Bronchial epithelial cell (primary cell): Measurements from ENCODE around the gene STIL. TPM values are rescaled to one million over a fixed set of nuclear protein-coding genes. Genes with fewer than 3 reads are reported as not detected.

Source experiments
- DNase-seq: peaks from one replicate; pipeline ENCODE4 v3.0.0-alpha.2; 2010; ENCODE audit warnings: low read depth
- FAIRE-seq: peaks from 2 replicates; lab custom pipeline; 2011; peaks lifted over from hg19 to GRCh38; lab: Jason Lieb, UNC
- H3K27me3 ChIP-seq: 2 replicates; pipeline ENCODE4 v1.5.1; 2011; ENCODE audit warnings: low read length; ENCODE audit not compliant: control insufficient read depth, insufficient read depth
- H3K36me3 ChIP-seq: 2 replicates; pipeline ENCODE4 v1.5.1; 2011; ENCODE audit warnings: low read length; ENCODE audit not compliant: control insufficient read depth, insufficient read depth
- H3K4me3 ChIP-seq: 2 replicates; pipeline ENCODE4 v1.5.1; 2011; ENCODE audit warnings: mild to moderate bottlenecking, low read depth, low read length, control low read depth
- total RNA-seq: library from RNA; depleted of rRNA; stranded (reverse); fragments of >200 nt; gene quantifications from 2 replicates; pipeline ENCODE4 v1.2.1, GENCODE V29; 2014
- TF ChIP-seq, protein P1 (sequence below): IDR thresholded peaks from 2 replicates; pipeline ENCODE4 v1.5.1; 2011; ENCODE audit warnings: mild to moderate bottlenecking, moderate library complexity, low read length, control low read depth, inconsistent platforms; ENCODE audit not compliant: insufficient read depth, severe bottlenecking

The STIL gene
- total RNA-seq, 1 donor from 2014 or later = 0.79 TPM

DNA sequence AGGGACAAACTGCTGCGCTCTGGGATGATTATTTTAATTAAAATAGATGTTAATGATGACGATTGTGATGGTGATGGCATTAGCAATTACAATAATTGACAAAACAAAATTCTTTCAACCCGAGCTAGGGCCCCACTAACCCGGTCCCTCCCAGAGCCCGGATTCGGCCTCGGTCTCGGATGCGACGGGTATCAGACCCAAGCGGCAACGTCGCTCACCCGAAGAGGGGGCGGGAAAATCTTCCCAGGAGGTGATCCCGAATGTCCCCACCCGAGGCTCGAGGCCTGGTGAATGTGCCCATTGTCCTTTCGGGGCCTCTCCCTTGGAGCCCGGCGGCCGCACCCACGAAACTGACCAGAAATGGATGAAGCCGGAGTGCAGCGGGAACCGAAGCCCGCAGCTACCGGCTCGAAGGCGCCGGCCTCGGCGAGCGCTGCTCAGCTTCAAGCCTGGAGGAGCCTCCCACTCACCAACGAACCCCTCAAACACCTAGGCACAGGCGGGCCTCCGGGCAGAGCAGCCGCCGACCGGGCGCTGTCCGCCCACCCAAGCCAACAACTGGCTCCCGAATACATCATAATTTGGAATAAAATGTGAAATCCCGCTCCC is 83.2 kb downstream of the STIL start:
- no peaks in the 10 kb centered on the region for H3K36me3 ChIP-seq
- DNase-seq = no peak
- H3K4me3 ChIP-seq = no peak overlapping the region
- FAIRE-seq = no peak
- TF ChIP-seq, protein P1, sequence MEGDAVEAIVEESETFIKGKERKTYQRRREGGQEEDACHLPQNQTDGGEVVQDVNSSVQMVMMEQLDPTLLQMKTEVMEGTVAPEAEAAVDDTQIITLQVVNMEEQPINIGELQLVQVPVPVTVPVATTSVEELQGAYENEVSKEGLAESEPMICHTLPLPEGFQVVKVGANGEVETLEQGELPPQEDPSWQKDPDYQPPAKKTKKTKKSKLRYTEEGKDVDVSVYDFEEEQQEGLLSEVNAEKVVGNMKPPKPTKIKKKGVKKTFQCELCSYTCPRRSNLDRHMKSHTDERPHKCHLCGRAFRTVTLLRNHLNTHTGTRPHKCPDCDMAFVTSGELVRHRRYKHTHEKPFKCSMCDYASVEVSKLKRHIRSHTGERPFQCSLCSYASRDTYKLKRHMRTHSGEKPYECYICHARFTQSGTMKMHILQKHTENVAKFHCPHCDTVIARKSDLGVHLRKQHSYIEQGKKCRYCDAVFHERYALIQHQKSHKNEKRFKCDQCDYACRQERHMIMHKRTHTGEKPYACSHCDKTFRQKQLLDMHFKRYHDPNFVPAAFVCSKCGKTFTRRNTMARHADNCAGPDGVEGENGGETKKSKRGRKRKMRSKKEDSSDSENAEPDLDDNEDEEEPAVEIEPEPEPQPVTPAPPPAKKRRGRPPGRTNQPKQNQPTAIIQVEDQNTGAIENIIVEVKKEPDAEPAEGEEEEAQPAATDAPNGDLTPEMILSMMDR = no peak
- H3K27me3 ChIP-seq = peaks cover 69% of the 10 kb centered on the region

DNA sequence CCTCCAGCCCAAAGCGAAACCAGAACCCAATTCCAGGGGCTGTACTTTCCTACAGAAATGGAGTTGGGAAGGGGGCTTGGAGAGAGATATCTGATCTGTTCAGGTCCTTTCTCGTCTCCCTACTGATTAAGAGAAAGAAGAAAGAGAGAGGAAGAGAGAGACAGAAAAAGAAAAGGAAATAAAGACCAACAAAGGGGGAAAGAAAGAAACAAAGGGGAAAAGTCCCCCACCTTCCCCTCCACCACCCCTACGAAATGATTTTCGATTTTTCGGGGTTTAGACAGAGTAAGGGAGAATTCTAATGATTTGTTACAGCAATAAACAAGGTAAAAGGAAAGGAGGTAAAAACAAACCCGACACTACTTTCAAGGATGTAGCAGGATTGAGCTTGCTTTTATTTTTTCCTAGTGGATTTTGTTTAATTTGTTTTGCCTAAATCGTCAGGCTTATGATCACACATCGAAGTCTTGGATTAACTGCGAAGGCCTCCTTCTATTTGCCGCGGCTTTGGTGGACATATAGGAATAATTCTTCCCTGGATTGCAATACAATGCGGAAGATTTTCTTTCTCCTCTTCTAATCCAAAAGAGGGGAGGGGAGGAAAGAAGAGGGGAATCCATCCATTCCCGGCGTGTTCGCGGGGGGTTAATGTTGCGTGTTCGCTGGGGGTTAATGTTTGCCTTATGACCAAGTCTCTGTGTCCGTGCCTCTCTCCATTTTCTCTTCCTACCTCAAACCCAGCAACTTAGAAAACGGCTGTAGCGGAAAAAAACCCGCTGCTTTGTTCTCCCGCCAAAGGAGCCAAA is 83.9 kb downstream of the STIL start:
- peaks cover 71% of the 10 kb centered on the region for H3K27me3 ChIP-seq
- no peak overlapping the region for H3K4me3 ChIP-seq

DNA sequence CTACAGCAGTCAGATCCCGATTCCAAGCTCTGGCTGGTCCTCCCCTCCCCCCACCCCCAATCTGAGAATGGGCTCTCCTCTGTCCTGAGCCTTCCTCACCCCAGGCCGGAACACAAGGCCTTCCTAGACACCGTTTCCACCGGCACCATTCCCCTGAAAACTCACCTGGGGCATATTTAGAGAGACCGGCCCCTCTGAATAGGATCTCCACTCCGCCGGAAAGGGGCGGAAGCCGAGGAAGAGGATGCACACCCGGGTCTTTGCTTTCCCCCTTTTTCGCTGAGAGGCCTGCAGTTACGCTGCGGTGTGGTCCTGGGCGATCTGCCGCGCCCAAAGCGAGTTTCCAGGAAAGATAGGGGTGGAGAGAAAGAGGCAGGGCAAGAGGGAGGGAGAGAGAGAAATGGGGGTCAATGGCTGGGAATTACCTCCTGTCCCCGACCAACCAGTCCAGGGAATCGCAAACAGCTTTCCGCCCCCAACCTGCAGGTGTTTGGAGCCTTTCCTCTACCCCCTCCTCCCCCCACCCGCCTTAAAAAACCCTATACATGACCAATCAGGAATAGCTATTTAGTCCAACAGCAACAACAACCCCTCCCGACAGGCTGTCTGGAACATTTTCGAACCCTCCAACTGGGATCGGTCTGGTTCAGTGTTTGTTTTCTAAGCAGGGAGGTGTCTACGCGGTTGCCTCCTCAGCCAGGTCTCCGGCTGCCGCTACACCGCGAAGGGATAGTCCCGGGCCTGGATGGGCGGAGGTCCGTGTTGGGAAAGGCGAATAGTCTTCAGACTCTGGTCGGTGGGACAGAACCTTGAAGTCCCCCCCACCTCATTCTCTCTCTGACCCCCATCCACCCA is 84.7 kb downstream of the STIL start:
- peaks cover 78% of the 10 kb centered on the region for H3K27me3 ChIP-seq
- FAIRE-seq (no peak), DNase-seq (no peak)
- TF ChIP-seq, protein P1 = no peak
- no peak overlapping the region for H3K4me3 ChIP-seq
- no peaks in the 10 kb centered on the region for H3K36me3 ChIP-seq

More for the DNA sequence above, 83.9 kb downstream of the STIL start:
- H3K36me3 ChIP-seq = no peaks in the 10 kb centered on the region
- TF ChIP-seq, protein P1 = no peak
- DNase-seq (no peak), FAIRE-seq (no peak)

DNA sequence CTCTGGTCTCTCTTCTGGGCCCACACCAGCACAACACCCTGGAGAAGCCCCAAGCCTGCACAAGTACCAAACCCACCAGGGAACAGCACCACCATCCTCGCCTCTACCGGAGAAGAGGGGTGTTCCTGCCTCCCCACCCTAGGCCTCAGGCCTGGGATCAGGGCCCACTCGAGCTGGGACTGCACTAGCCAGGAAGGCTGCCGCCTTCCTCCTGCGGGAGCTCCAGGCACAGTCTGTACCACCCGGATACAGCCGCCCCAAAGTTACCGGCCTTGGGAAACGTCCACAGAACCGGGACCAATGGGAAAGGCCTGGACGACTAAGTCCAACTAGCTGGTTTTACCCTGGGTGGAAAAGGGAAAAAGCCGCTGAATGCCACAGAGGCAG is 85.3 kb downstream of the STIL start:
- Histone ChIP-seq H3K4me3 (no peak overlapping the region), H3K27me3 (peaks cover 82% of the 10 kb centered on the region), H3K36me3 (no peaks in the 10 kb centered on the region)
- TF ChIP-seq, protein P1 = no peak
- FAIRE-seq = no peak
- DNase-seq = no peak

DNA sequence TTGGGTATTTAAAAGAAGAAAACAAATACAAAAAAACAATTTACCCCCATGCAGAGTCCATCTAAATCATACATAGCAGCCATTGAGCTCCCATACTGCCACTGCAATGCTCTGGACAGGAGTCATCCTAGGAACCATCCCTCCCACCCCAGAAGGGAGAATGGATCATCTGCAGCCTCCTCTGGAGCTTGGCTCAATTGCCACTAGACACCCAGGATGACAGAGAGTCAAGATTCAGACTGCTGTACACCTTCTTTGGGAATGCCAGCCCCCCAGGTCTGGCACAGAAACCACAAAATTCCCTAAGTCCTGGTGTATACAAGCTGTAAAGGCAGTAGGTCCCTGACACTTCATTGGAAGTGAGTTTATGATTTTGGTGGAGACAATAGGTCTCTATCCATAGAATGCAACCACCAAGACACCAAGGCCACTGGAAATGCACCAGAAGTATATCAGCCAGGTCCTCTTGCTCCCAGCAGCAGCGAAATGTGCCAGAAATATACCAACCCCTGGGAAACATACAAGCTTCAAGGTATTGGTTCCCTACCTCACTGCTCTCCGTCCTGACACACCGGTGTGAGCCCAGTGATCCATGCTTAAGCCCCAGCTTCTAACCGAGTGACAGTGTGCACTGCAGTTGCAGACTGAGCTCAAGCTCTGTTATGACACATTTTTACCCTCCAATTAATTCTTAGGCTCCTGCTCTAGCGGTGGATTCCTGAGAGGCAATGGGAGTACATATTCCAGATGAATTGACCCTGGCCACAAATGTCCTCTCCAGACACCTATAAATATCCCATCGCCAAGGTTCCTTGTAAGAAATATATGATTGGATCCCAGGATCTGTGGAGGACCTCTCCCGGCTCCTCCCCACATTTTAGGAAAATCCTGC is 86.4 kb downstream of the STIL start:
- FAIRE-seq (no peak), DNase-seq (no peak)
- Histone ChIP-seq H3K4me3 (no peak overlapping the region), H3K27me3 (peaks cover 84% of the 10 kb centered on the region), H3K36me3 (no peaks in the 10 kb centered on the region)
- TF ChIP-seq, protein P1 = no peak
